ENCODE data around the gene TTLL5. TPM values are rescaled to one million over a fixed set of nuclear protein-coding genes. Genes with fewer than 3 reads are reported as not detected.

Gene TTLL5
- total RNA-seq (2021): 35.7 and 40.1 TPM in 2 replicates
- long read RNA-seq, full-length matches to known transcripts: 9 of 30 reads
- long read RNA-seq, partial matches to known transcripts: 8 of 30 reads
- long read RNA-seq, other reads (novel, unspliced or antisense): 13 of 30 reads

- H3K4me2 ChIP-seq (ENCODE audit: insufficient read depth, insufficient read length, low read length): peak within 1 kb of the TSS; percentile 77
- H4K20me1 ChIP-seq (ENCODE audit: control insufficient read depth, insufficient read depth, insufficient read length): no peaks in the 10 kb centered on the region
- no peak within 1 kb of the TSS for H2BK5ac ChIP-seq (ENCODE audit: insufficient read length, low read length)
- H3K14ac ChIP-seq (ENCODE audit: insufficient read depth, low read length): 0 out of 2 replicates have a peak within 1 kb of the TSS, but pooled peaks have one; percentile 4
- H3K4me1 Mint-ChIP-seq: peaks cover 5 to 17% of the 10 kb centered on the region in 2 experiments
- no peak within 1 kb of the TSS for H2BK15ac ChIP-seq (ENCODE audit: low read depth, low read length)
- peaks cover 13 to 24% (median 24%) of the 10 kb centered on the region in 3 experiments; a peak in 5 of 7 replicates for H3K36me3 Mint-ChIP-seq (ENCODE audit: insufficient read depth in 1 of 3, low read depth in 3 of 3)
- H3K4me1 ChIP-seq (ENCODE audit: insufficient read depth, low read length): no peaks in the 10 kb centered on the region
- H2BK12ac ChIP-seq (ENCODE audit: insufficient read length, low read depth, low read length): no peak within 1 kb of the TSS
- H3K9ac ChIP-seq (ENCODE audit: extremely low read depth, insufficient read length, low read length): peak within 1 kb of the TSS; percentile 57
- H3K79me2 ChIP-seq (ENCODE audit: insufficient read depth, low read length): peaks cover 4% of the 10 kb centered on the region; the same call in 1 of the 2 replicates
- H3K27ac ChIP-seq (ENCODE audit: insufficient read length, low read depth, low read length): peak within 1 kb of the TSS; percentile 28
- no peak within 1 kb of the TSS for H3K4ac ChIP-seq (ENCODE audit: low read depth, low read length)
- TF ChIP-seq, protein P1, sequence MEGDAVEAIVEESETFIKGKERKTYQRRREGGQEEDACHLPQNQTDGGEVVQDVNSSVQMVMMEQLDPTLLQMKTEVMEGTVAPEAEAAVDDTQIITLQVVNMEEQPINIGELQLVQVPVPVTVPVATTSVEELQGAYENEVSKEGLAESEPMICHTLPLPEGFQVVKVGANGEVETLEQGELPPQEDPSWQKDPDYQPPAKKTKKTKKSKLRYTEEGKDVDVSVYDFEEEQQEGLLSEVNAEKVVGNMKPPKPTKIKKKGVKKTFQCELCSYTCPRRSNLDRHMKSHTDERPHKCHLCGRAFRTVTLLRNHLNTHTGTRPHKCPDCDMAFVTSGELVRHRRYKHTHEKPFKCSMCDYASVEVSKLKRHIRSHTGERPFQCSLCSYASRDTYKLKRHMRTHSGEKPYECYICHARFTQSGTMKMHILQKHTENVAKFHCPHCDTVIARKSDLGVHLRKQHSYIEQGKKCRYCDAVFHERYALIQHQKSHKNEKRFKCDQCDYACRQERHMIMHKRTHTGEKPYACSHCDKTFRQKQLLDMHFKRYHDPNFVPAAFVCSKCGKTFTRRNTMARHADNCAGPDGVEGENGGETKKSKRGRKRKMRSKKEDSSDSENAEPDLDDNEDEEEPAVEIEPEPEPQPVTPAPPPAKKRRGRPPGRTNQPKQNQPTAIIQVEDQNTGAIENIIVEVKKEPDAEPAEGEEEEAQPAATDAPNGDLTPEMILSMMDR (conservative IDR thresholded peaks at IDR 0.05): no peak
- H2BK20ac ChIP-seq (ENCODE audit: low read depth, low read length, poor library complexity, severe bottlenecking): no peak within 1 kb of the TSS
- no peaks in the 10 kb centered on the region for H3K79me1 ChIP-seq (ENCODE audit: insufficient read depth, low read depth, low read length, poor library complexity, severe bottlenecking)
- H3K56ac ChIP-seq (ENCODE audit: insufficient read length, low read depth, low read length): no peak within 1 kb of the TSS
- H3K27me3 ChIP-seq (ENCODE audit: insufficient read depth, low read length): no peaks in the 10 kb centered on the region
- H3K18ac ChIP-seq (ENCODE audit: insufficient read length, low read depth, low read length): no peak within 1 kb of the TSS
- H4K5ac ChIP-seq (ENCODE audit: insufficient read length, low read depth, low read length): no peak within 1 kb of the TSS
- no peak within 1 kb of the TSS for H3T11ph ChIP-seq (ENCODE audit: low read length)
- H3K23me2 ChIP-seq (ENCODE audit: insufficient read length, low read depth, low read length, poor library complexity, severe bottlenecking): peaks cover 4% of the 10 kb centered on the region
- DNase-seq: peak; percentile 98
- no peak within 1 kb of the TSS for H4K8ac ChIP-seq (replicated peaks; ENCODE audit: insufficient read length, low read depth, low read length)
- H2BK120ac ChIP-seq (ENCODE audit: low read depth, low read length, poor library complexity, severe bottlenecking): no peak within 1 kb of the TSS
- H3K23ac ChIP-seq (ENCODE audit: insufficient read length, low read depth, low read length): no peak within 1 kb of the TSS
- no peaks in the 10 kb centered on the region; the same call in 1 of the 2 replicates for H3K27me3 Mint-ChIP-seq (ENCODE audit: low read depth)
- H2AK5ac ChIP-seq (ENCODE audit: insufficient read length, low read length): no peak within 1 kb of the TSS
- H3K9me3 Mint-ChIP-seq: no peaks in the 10 kb centered on the region
- no peak within 1 kb of the TSS for H4K91ac ChIP-seq (ENCODE audit: insufficient read length, low read depth, low read length)
- no peak within 1 kb of the TSS for H2AFZ ChIP-seq (ENCODE audit: low read length)
- peak within 1 kb of the TSS; percentile 80 to 98 (median 97) for H3K27ac Mint-ChIP-seq
- H3K9me3 ChIP-seq (ENCODE audit: control insufficient read depth, low read depth, low read length): no peaks in the 10 kb centered on the region
- H3K4me3 Mint-ChIP-seq: peak within 1 kb of the TSS; percentile 93
- WGBS (ENCODE audit: extremely low coverage, insufficient read length, low lambda C conversion rate): no CpG with 5 or more reads among the region's 60 CpGs
Measured at GRCh38 chr14:75660630-75661498, at the start of gene TTLL5, which contains the start of gene ERG28. TTLL5 (plus strand) TSS chr14:75661246; CDS start chr14:75663150, 1,904 bp downstream. ERG28 (minus strand) TSS chr14:75660876; CDS start chr14:75657502, 3,374 bp downstream.
